COR-L47 (cell line): ENCODE data around the gene RGS7.
"Not testable (repeated sequence)": the region's sequence is repeated elsewhere in the genome, so short reads cannot be mapped to it uniquely, and the experiment has no call there.

Experiments used
- DNase-seq: peaks from one replicate; lab custom pipeline; 2025; lab: John Stamatoyannopoulos, UW

Gene RGS7

GRCh38 chr1:240976685-240977084 is 380.3 kb downstream of the RGS7 start:
- DNase-seq = no peak

DNA sequence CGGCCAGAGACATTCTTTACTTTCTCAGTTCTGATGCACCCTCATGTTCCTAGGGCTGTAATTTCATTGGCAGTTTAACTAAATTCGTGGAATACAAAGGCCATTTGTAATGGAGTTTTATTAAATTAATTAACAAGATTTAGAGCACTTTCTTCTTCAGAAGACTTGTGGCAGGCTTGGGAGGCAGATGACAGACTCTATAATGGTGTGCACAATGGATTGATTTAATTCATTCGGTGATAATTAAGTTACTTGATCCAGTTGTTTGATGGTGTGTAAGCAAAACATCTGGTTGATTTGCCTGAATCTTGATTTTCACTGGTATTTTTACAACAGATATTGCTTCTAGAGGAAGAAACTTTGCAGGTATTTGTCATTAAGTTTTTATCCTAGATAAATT is 383.1 kb downstream of the RGS7 start:
- DNase-seq = no peak

DNA sequence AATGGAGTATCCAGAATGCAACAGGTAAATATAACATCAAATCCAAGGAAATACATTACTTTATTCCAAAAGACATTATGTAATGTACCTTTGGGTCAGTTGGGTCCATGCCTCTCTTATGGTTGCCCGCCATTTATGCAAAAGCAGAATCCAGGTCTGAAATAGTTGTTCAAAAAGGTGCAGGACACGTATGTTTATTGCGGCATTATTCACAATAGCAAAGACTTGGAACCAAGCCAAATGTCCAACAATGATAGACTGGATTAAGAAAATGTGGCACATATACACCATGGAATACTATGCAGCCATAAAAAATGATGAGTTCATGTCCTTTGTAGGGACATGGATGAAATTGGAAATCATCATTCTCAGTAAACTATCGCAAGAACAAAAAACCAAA is 384.9 kb downstream of the RGS7 start:
- DNase-seq = not testable (repeated sequence)

- no peak for DNase-seq
These were observed 386.8 kb downstream of the RGS7 start for GRCh38 chr1:240970253-240970652.

DNA sequence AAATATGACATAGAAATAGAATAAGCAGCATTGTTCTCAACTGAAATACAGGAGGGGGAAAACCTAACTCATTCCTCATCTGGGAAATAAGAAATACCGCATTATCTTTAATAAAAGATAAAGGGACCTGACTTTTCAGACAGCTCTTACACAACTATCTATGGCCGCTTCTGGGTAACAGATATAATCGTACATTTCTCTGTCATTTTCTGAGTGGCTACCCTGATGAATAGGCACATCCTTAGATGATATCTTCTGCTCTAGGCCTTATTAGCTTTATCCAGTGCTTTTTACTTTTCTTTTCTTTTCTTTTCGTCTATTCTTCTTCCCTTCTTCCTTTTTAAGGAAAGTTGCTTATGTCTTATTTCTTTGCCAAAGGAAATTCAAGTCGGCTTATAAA is 388.1 kb downstream of the RGS7 start:
- no peak for DNase-seq

DNA sequence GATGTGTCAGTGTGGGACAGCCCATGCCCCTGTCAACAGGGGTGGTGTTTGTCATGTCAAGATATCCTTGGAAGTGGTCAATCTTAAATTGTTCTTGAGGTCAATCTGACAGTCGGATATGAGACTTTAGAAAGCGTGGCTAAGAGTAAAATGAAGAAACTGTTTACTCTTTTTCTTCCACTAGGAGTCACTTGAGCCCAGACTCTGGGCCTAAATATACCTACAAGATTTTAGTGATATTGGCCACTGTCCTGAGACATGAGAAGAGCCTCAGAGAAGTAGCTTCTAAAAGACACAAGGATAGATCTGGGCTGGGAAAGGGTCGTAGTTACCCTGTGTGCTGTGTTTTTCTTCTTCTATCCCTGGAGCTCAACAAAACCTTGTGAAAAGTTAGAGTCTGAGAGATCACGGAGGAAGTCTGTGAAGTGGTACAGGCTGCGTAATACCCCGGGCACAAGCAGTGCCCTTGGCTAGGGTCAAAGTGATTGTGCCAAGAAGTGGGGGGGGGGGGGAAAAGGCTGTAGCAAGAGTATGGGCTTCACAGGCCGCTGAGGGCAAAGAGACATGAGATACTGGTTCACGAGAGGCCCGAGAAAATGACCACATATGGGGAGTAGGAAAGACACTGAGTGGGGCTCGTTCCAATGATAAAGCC is 389.8 kb downstream of the RGS7 start:
- no peak for DNase-seq

DNA sequence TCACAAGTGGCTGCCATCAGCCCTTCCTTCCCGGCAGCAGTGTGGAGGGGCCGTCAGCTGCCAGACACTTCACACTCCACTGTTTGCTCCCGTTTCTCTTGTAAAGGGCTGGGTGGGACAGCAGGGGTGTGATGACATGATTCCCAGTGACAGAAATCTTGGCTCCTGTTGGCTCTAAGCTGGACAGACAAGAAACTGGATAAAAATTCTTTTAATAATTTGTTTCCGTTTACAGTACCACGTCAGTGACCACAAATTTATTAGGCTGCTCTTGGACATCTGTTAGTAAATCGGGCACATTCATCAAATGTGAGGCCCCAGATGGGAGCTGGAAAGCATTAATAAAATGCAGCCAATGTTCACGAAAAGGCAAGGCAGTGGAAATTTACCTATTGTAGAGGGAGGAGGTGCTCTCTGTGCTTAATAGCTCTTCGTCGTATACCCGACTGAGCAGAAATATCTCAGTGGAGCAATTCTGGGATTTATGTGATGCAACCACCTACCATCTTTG is 391.4 kb downstream of the RGS7 start:
- DNase-seq = no peak

DNA sequence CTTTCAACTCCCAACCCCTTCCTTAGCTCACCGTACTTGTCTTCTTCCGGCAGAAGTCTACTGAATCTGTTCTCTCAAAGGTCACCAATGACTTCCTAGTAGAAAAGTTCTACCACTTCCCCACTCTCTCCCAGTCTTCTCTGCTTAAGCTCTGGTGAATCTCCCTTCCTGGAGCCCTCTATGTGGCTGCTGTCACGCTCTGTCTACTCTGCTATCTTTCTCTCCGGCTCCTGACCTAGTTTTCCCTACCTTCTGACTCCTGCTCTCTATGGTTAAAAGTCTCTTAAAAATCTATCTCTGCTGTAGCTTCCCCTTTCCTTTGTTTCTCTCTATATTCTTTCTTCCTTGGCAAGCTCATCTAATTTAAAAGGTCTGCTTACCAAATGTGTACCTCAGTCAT is 394.9 kb downstream of the RGS7 start:
- no peak for DNase-seq

DNA sequence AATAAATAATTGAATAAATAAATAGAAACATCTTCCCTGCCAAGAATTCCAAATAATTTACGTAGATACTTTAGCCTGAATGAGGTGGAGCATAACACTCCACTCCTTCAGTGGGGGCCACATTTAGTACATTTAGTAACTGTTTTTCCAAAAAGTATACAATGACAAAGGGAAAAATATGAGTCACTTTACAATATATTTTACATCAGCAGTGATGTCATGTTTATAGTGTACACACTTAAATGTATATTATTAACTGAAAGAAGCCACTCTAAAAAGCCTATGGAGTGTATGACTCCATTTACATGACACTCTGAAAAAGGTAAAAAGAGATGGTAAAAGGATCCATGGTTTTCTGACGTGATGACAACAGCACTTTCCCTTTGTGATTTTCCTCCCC is 400.6 kb downstream of the RGS7 start:
- no peak for DNase-seq

- no peak for DNase-seq
These were observed 401.0 kb downstream of the RGS7 start for GRCh38 chr1:240956020-240956419.

- no peak for DNase-seq
These were observed 409.4 kb downstream of the RGS7 start for GRCh38 chr1:240947438-240948224.

GRCh38 chr1:240946926-240947325 is 410.1 kb downstream of the RGS7 start:
- peak; percentile 22 for DNase-seq

- no peak for DNase-seq
These were observed 414.1 kb downstream of the RGS7 start for GRCh38 chr1:240942901-240943300.

GRCh38 chr1:240941701-240942370 is 415.2 kb downstream of the RGS7 start:
- DNase-seq = no peak

DNA sequence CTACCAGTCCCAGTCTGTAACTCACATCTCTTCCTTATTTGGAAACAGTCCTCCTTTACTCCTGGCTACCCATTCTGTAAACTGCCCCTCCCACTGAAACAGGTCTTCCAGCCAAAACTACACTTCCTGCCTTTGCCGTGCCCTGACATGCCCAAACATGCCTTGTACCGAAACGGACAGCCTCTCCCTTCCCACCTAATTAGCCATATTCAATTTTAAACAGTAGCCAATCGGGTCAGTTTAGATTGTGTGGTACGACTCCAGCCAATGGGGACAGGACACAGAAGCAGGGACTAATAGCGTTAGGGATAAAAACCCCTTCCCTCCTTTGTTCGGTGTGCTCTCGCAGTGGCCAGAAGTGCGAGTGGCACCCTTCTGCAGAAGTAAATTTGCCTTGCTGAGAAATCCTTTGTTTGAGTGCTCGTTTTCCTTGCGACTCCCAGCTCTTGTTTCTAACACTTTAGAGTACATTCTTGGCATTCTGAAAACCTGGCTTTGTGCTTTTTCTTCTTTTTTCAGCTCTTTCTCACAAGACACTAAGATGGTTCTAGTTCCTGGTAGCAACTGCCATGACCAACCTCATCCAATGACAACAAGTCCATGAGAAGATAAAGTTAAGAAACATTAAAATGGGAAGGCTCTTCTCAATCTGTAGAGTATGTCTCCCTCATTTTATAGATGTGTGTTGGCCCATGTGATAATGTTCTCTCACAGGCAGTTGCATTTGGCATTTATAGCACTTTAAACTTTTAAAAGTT is 419.9 kb downstream of the RGS7 start:
- DNase-seq = no peak

DNA sequence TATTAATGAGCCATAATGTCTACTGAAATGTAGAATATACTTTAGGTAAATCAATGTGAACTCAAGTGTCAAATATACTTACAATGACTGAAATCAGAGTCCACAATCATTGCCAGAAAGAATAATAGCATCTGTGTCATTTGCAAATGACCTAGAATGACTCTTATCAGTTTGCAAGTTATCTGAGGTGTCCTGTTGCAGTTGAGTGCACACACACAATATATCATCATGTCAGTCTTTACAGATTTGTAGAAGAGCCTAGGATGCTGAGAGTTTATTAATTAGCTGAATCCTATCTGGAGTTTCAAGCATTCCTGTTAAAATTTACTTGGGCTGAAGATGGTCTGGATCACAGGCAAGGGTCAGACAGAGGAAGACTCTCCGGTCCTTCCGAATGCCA is 421.1 kb downstream of the RGS7 start:
- DNase-seq = no peak

GRCh38 chr1:240931031-240931430 is 426.0 kb downstream of the RGS7 start:
- no peak for DNase-seq

GRCh38 chr1:240928265-240928664 is 428.7 kb downstream of the RGS7 start:
- DNase-seq = no peak

GRCh38 chr1:240927821-240928220 is 429.2 kb downstream of the RGS7 start:
- no peak for DNase-seq

- DNase-seq = no peak
These were observed 431.7 kb downstream of the RGS7 start for GRCh38 chr1:240925273-240925672.

DNA sequence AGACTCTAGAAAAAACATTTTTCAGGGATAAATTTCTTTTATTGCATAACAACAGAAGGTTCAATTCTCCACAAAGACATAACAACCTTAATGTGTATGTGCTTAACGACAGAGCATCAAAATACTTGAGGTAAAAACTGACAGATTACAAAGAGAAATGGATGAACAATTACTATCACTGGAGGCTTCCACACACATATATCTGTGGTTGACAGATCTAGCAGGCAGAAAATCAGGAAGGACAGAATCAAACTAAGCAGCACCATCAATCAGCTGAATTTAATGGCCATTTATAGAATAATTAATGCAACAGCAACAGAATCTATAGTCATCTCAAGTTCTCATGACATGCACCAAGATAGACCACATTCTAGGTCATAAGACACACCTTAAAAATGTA is 439.0 kb downstream of the RGS7 start:
- no peak for DNase-seq

DNA sequence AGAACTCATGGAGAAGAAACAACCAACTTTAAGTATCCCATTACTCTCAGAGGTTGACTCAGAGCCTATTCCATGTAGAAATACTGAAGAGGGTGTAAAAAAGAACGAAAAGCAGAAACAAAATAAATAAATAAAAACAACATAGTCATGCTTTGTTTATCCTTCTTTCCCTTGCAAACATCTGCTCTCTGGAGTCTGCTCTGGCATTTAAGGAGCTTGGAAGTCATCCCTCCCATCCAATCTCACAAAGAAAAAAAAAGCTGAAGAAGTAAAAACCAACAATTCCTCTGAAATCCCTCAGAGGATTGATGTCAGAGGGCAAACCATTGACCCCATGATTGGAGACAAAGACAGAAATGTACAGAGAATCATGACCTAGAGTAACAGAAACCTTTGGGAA is 442.5 kb downstream of the RGS7 start:
- no peak for DNase-seq
